Omental fat pad (tissue), 4 donors: ENCODE results near the gene KMT2B. TPM values are rescaled to one million over a fixed set of nuclear protein-coding genes. Genes with fewer than 3 reads are reported as not detected.
"Not testable (repeated sequence)": the region's sequence is repeated elsewhere in the genome, so short reads cannot be mapped to it uniquely, and the experiment has no call there.

Experiments used
- ATAC-seq: fragments of 150-250 bp; one replicate; pipeline ENCODE4 v1.9.1; 2016; ENCODE audit warnings: mild to moderate bottlenecking, moderate library complexity; ENCODE audit not compliant: low FRiP score
- DNase-seq: peaks from one replicate; pipeline ENCODE4 v3.0.0-alpha.2; 2019; ENCODE audit warnings: low spot score
- CTCF ChIP-seq, 3 donors: fragments of 450-650 bp; IDR thresholded peaks; one replicate each; pipeline ENCODE4 v1.5.1; 2016 to 2017; ENCODE audit warnings: antibody characterized with exemption in 3 of 3, mild to moderate bottlenecking in 3 of 3, moderate library complexity in 2 of 3
- total RNA-seq, 4 donors: library from RNA; depleted of rRNA; stranded (reverse); fragments of >200 nt; gene quantifications; one replicate each; pipeline ENCODE4 v1.1.0, GENCODE V29; 2016

KMT2B gene
- total RNA-seq, 4 donors from 2014 or later, result 11.5 to 28.7 (median 19.8) TPM

- no peak for TF ChIP-seq CTCF (IDR thresholded peaks at IDR 0.05)
- ATAC-seq (no peak), DNase-seq (no peak)
Observed at GRCh38 chr19:35722461-35722860, 4.7 kb downstream of the KMT2B start.

GRCh38 chr19:35722897-35723296 lies 5.1 kb downstream of the KMT2B start:
- no peak for TF ChIP-seq CTCF (IDR thresholded peaks at IDR 0.05)
- no peak for ATAC-seq
- DNase-seq, result no peak

- ATAC-seq, result no peak
- DNase-seq, result no peak
- TF ChIP-seq CTCF (IDR thresholded peaks at IDR 0.05), result no peak
Observed at GRCh38 chr19:35723671-35724070, 5.9 kb downstream of the KMT2B start.

GRCh38 chr19:35724132-35724531 lies 6.3 kb downstream of the KMT2B start:
- DNase-seq, ATAC-seq: not testable (repeated sequence)

GRCh38 chr19:35724560-35724959 lies 6.8 kb downstream of the KMT2B start:
- ATAC-seq, result no peak
- no peak for TF ChIP-seq CTCF (IDR thresholded peaks at IDR 0.05)

GRCh38 chr19:35725216-35725861 lies 7.5 kb downstream of the KMT2B start:
- no peak for ATAC-seq
- TF ChIP-seq CTCF (IDR thresholded peaks at IDR 0.05), result no peak
- DNase-seq, result no peak

More at GRCh38 chr19:35724560-35724959, 6.8 kb downstream of the KMT2B start:
- no peak for DNase-seq

- DNase-seq, result no peak
- ATAC-seq, result no peak
- no peak for TF ChIP-seq CTCF (IDR thresholded peaks at IDR 0.05)
Observed at GRCh38 chr19:35727053-35727955, 9.5 kb downstream of the KMT2B start.
